ENCODE measurements around the gene LIF.

DNA sequence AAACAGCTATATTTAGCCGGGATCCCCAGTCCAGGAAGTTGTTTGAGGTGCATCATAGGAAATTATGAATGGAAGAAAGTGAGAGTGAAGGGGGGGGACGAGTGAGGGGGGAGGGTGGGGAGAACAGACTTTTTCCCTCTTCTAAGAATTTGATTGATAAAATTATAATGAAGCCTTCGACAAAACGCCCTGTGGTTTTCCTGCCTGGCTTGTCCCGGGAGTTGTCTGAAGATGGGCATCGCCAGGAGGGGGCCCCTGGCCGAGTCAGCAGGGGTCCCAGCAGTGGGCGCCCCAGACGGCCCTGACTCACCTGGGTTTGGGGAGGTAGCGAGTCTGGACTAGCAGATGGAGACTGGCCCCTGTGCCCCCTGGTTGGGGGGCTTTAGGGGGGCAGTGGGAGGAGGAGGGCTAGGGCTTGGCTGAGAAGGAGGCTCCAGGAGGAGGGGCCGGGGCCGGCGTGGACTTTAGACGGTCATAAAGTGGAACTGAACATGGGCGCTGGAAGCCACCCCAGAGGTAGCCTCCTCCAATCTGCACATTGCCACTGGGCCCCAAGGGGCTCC is 336 bp upstream of the LIF start:
- TF ChIP-seq POLR2A (IDR thresholded peaks at IDR 0.05; ENCODE audit: low read depth, low read length) (no peak), MYC (IDR thresholded peaks at IDR 0.05; ENCODE audit: low read depth, low read length) (no peak)
- TF ChIP-seq, protein P1, sequence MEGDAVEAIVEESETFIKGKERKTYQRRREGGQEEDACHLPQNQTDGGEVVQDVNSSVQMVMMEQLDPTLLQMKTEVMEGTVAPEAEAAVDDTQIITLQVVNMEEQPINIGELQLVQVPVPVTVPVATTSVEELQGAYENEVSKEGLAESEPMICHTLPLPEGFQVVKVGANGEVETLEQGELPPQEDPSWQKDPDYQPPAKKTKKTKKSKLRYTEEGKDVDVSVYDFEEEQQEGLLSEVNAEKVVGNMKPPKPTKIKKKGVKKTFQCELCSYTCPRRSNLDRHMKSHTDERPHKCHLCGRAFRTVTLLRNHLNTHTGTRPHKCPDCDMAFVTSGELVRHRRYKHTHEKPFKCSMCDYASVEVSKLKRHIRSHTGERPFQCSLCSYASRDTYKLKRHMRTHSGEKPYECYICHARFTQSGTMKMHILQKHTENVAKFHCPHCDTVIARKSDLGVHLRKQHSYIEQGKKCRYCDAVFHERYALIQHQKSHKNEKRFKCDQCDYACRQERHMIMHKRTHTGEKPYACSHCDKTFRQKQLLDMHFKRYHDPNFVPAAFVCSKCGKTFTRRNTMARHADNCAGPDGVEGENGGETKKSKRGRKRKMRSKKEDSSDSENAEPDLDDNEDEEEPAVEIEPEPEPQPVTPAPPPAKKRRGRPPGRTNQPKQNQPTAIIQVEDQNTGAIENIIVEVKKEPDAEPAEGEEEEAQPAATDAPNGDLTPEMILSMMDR (IDR thresholded peaks at IDR 0.05; ENCODE audit: extremely low read depth in 1 of 2, insufficient read depth in 1 of 2, low read depth in 1 of 2, low read length in 2 of 2), result no peak
- TF ChIP-seq, protein P2, sequence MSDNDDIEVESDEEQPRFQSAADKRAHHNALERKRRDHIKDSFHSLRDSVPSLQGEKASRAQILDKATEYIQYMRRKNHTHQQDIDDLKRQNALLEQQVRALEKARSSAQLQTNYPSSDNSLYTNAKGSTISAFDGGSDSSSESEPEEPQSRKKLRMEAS (IDR thresholded peaks at IDR 0.05; ENCODE audit: insufficient read depth, insufficient read length), result no peak
